ENCODE measurements around the gene NLRP6. TPM values are rescaled to one million over a fixed set of nuclear protein-coding genes. Genes with fewer than 3 reads are reported as not detected.
A peak's percentile ranks its signal among the peaks of the same experiment; 100 is the strongest.
"Not testable (repeated sequence)": the region's sequence is repeated elsewhere in the genome, so short reads cannot be mapped to it uniquely, and the experiment has no call there.

The NLRP6 gene
- total RNA-seq, 6 experiments from 2014 or later, result not detected

- Mint-ChIP-seq H3K27me3 (ENCODE audit: insufficient read depth) (peaks cover 4% of the 10 kb centered on the region), H3K9me3 (no peaks in the 10 kb centered on the region), H3K36me3 (ENCODE audit: low read depth) (peaks cover 8% of the 10 kb centered on the region; the same call in 1 of the 2 replicates), H3K4me3 (peak overlapping the region; percentile 59), H3K4me1 (ENCODE audit: low read depth) (peaks cover 60% of the 10 kb centered on the region), H3K27ac (peak overlapping the region; percentile 89)
- no peak for TF ChIP-seq CTCF (IDR thresholded peaks at IDR 0.05)
- no peak for DNase-seq
Observed at GRCh38 chr11:312092-312816, 34.0 kb downstream of the NLRP6 start.

- Mint-ChIP-seq H3K4me3 (peak overlapping the region; percentile 91), H3K27me3 (ENCODE audit: insufficient read depth) (peaks cover 9% of the 10 kb centered on the region), H3K9me3 (no peaks in the 10 kb centered on the region), H3K4me1 (ENCODE audit: low read depth) (peaks cover 58% of the 10 kb centered on the region), H3K36me3 (ENCODE audit: low read depth) (peaks cover 8% of the 10 kb centered on the region; the same call in 1 of the 2 replicates), H3K27ac (peak overlapping the region; percentile 89)
- no peak for TF ChIP-seq CTCF (IDR thresholded peaks at IDR 0.05)
- DNase-seq, result no peak
Observed at GRCh38 chr11:313304-313786, 35.1 kb downstream of the NLRP6 start.

- peak; percentile 65 for DNase-seq
- Mint-ChIP-seq H3K4me1 (ENCODE audit: low read depth) (peaks cover 55% of the 10 kb centered on the region), H3K27ac (peak within 1 kb of the TSS; percentile 89), H3K27me3 (ENCODE audit: insufficient read depth) (peaks cover 9% of the 10 kb centered on the region), H3K36me3 (ENCODE audit: low read depth) (peaks cover 8% of the 10 kb centered on the region; the same call in 1 of the 2 replicates), H3K4me3 (peak within 1 kb of the TSS; percentile 91), H3K9me3 (no peaks in the 10 kb centered on the region)
- TF ChIP-seq CTCF (IDR thresholded peaks at IDR 0.05), result no peak
Observed at GRCh38 chr11:313787-314553, 35.8 kb downstream of the NLRP6 start, which contains the start of gene IFITM1. Gene IFITM1, plus strand, starts transcription at chr11:314040. Its CDS starts 131 bp downstream, at chr11:314171.

GRCh38 chr11:314554-314875, 36.3 kb downstream of the NLRP6 start:
- H3K4me1 Mint-ChIP-seq (ENCODE audit: low read depth), result peaks cover 51% of the 10 kb centered on the region
- DNase-seq; H3K36me3 Mint-ChIP-seq (ENCODE audit: low read depth); H3K27me3 Mint-ChIP-seq (ENCODE audit: insufficient read depth); H3K9me3 Mint-ChIP-seq: not testable (repeated sequence)
- H3K27ac Mint-ChIP-seq, result peak overlapping the region; percentile 89
- peak overlapping the region; percentile 91 for H3K4me3 Mint-ChIP-seq

GRCh38 chr11:315051-315481, 36.9 kb downstream of the NLRP6 start:
- no peak for TF ChIP-seq CTCF (IDR thresholded peaks at IDR 0.05)
- Mint-ChIP-seq H3K27me3 (ENCODE audit: insufficient read depth) (peaks cover 11% of the 10 kb centered on the region), H3K4me1 (ENCODE audit: low read depth) (peaks cover 50% of the 10 kb centered on the region), H3K4me3 (peak overlapping the region; percentile 91), H3K36me3 (ENCODE audit: low read depth) (peaks cover 5% of the 10 kb centered on the region), H3K9me3 (no peaks in the 10 kb centered on the region), H3K27ac (0 out of 2 replicates have a peak overlapping the region, but pooled peaks have one; percentile 7)
- DNase-seq, result no peak

Data from HFFc6 (cell line).